ENCODE results near the gene NPVF.

DNA sequence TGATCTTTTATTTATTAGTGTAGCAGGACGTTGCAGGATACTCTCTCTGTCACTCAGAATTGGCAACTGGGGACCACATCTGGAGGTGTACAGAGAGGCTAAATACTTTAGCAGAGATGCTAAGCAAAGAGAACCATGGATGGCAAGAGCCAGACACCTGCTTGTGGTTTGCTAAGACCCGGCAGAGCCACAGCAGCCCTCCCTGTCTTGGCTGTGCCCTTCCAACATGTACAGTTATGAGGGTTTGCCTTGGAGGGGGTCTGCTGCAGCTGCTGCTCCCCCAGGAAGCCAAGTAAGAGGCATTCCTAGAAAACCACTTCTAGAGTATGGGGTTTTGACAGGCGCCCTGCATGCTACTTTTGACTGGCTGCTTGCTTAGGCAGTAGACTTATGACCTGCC is 5.1 kb downstream of the NPVF start:
- TF ChIP-seq, protein P1, sequence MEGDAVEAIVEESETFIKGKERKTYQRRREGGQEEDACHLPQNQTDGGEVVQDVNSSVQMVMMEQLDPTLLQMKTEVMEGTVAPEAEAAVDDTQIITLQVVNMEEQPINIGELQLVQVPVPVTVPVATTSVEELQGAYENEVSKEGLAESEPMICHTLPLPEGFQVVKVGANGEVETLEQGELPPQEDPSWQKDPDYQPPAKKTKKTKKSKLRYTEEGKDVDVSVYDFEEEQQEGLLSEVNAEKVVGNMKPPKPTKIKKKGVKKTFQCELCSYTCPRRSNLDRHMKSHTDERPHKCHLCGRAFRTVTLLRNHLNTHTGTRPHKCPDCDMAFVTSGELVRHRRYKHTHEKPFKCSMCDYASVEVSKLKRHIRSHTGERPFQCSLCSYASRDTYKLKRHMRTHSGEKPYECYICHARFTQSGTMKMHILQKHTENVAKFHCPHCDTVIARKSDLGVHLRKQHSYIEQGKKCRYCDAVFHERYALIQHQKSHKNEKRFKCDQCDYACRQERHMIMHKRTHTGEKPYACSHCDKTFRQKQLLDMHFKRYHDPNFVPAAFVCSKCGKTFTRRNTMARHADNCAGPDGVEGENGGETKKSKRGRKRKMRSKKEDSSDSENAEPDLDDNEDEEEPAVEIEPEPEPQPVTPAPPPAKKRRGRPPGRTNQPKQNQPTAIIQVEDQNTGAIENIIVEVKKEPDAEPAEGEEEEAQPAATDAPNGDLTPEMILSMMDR (IDR thresholded peaks at IDR 0.05; ENCODE audit: poor library complexity, severe bottlenecking): no peak
- no peak for TF ChIP-seq POLR2AphosphoS5 (IDR thresholded peaks at IDR 0.05)
- no peak for TF ChIP-seq EP300 (conservative IDR thresholded peaks at IDR 0.05; ENCODE audit: poor library complexity, severe bottlenecking)
- no peak for TF ChIP-seq SMC3 (conservative IDR thresholded peaks at IDR 0.05; ENCODE audit: poor library complexity)

All from neural cell (in vitro differentiated cells).